ENCODE measurements around the gene GALNT3. TPM values are rescaled to one million over a fixed set of nuclear protein-coding genes. Genes with fewer than 3 reads are reported as not detected.

Gene GALNT3
- total RNA-seq, 1 experiment from 2014 or later: 9.8 TPM

DNA sequence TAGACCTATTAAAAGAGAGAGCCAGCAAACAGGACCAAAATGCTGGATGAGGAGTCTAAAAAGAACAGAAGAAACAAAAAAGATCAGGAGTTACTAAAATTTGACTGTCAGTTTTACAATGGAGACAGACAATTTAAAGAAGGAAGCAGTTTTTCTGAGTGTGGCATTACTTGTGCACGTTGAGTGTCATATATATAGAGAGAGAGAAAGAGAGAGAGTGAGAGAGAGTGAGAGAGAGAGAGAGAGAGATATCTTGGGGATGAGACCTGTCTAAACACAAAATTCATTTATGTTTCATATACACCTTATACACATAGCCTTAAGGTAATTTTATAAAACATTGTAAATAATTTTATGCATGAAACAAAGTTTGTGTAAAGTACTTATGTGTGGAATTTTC lies 2.1 kb upstream of the GALNT3 start:
- Histone ChIP-seq H3K36me3 (ENCODE audit: control insufficient read depth in 1 of 2, insufficient read depth in 2 of 2, low read length in 2 of 2) (no peaks in the 10 kb centered on the region), H3K4me2 (ENCODE audit: low read length) (no peak overlapping the region), H3K27me3 (ENCODE audit: insufficient read depth, low read length) (no peaks in the 10 kb centered on the region), H3K27ac (ENCODE audit: low read depth, low read length) (no peak overlapping the region), H4K20me1 (ENCODE audit: insufficient read depth) (no peaks in the 10 kb centered on the region), H2AFZ (ENCODE audit: low read depth, low read length, poor library complexity, severe bottlenecking) (no peak overlapping the region), H3K9ac (ENCODE audit: low read length) (no peak overlapping the region), H3K9me2 (ENCODE audit: insufficient read depth) (no peaks in the 10 kb centered on the region), H3K4me3 (replicated peaks in 1 of 2; ENCODE audit: low read depth in 1 of 2, low read length in 2 of 2) (no peak overlapping the region), H3K9me3 (ENCODE audit: control insufficient read depth in 1 of 2, insufficient read depth in 1 of 2, low read depth in 1 of 2, low read length in 2 of 2) (no peaks in the 10 kb centered on the region), H3K79me2 (ENCODE audit: insufficient read depth, low read length) (no peaks in the 10 kb centered on the region), H3K4me1 (ENCODE audit: control insufficient read depth in 1 of 2, insufficient read depth in 2 of 2, low read length in 2 of 2) (peaks cover 3 to 31% of the 10 kb centered on the region in 2 experiments; a peak in 2 of 4 replicates)
- no peak for TF ChIP-seq SIN3A (IDR thresholded peaks at IDR 0.05; ENCODE audit: low read depth)
- TF ChIP-seq YY1 (IDR thresholded peaks at IDR 0.05; ENCODE audit: extremely low read depth, insufficient replicate concordance, low read depth, low read length): no peak
- TF ChIP-seq, protein P1, sequence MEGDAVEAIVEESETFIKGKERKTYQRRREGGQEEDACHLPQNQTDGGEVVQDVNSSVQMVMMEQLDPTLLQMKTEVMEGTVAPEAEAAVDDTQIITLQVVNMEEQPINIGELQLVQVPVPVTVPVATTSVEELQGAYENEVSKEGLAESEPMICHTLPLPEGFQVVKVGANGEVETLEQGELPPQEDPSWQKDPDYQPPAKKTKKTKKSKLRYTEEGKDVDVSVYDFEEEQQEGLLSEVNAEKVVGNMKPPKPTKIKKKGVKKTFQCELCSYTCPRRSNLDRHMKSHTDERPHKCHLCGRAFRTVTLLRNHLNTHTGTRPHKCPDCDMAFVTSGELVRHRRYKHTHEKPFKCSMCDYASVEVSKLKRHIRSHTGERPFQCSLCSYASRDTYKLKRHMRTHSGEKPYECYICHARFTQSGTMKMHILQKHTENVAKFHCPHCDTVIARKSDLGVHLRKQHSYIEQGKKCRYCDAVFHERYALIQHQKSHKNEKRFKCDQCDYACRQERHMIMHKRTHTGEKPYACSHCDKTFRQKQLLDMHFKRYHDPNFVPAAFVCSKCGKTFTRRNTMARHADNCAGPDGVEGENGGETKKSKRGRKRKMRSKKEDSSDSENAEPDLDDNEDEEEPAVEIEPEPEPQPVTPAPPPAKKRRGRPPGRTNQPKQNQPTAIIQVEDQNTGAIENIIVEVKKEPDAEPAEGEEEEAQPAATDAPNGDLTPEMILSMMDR (IDR thresholded peaks at IDR 0.05 in 2 of 3, conservative IDR thresholded peaks at IDR 0.05 in 1 of 3; ENCODE audit: borderline replicate concordance in 1 of 3, insufficient read depth in 1 of 3, low read depth in 2 of 3, low read length in 2 of 3): no peak
- no peak for TF ChIP-seq JUND (IDR thresholded peaks at IDR 0.05)
- no peak for TF ChIP-seq POLR2AphosphoS5 (IDR thresholded peaks at IDR 0.05; ENCODE audit: low read depth, low read length)
- TF ChIP-seq, protein P2, sequence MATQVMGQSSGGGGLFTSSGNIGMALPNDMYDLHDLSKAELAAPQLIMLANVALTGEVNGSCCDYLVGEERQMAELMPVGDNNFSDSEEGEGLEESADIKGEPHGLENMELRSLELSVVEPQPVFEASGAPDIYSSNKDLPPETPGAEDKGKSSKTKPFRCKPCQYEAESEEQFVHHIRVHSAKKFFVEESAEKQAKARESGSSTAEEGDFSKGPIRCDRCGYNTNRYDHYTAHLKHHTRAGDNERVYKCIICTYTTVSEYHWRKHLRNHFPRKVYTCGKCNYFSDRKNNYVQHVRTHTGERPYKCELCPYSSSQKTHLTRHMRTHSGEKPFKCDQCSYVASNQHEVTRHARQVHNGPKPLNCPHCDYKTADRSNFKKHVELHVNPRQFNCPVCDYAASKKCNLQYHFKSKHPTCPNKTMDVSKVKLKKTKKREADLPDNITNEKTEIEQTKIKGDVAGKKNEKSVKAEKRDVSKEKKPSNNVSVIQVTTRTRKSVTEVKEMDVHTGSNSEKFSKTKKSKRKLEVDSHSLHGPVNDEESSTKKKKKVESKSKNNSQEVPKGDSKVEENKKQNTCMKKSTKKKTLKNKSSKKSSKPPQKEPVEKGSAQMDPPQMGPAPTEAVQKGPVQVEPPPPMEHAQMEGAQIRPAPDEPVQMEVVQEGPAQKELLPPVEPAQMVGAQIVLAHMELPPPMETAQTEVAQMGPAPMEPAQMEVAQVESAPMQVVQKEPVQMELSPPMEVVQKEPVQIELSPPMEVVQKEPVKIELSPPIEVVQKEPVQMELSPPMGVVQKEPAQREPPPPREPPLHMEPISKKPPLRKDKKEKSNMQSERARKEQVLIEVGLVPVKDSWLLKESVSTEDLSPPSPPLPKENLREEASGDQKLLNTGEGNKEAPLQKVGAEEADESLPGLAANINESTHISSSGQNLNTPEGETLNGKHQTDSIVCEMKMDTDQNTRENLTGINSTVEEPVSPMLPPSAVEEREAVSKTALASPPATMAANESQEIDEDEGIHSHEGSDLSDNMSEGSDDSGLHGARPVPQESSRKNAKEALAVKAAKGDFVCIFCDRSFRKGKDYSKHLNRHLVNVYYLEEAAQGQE (IDR thresholded peaks at IDR 0.05; ENCODE audit: low read depth): no peak
- no peak for TF ChIP-seq POLR2A (IDR thresholded peaks at IDR 0.05; ENCODE audit: borderline replicate concordance, extremely low read depth, insufficient read depth, insufficient read length)
- no peak for TF ChIP-seq RAD21 (IDR thresholded peaks at IDR 0.05; ENCODE audit: low read depth)
- no peak for TF ChIP-seq EZH2 (IDR thresholded peaks at IDR 0.05)
- TF ChIP-seq, protein P3, sequence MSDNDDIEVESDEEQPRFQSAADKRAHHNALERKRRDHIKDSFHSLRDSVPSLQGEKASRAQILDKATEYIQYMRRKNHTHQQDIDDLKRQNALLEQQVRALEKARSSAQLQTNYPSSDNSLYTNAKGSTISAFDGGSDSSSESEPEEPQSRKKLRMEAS (IDR thresholded peaks at IDR 0.05): no peak
- TF ChIP-seq ELF1 (IDR thresholded peaks at IDR 0.05; ENCODE audit: borderline replicate concordance, low read depth): no peak
- DNase-seq (ENCODE audit: low read depth, low spot score): no peak
- POLR2A ChIA-PET: no interaction called here
- RAD21 ChIA-PET (ENCODE audit: low non-redundant PET in 1 of 2, low total read pairs in 2 of 2, uncharacterized antibody in 2 of 2, unreplicated experiment in 2 of 2): no interaction called here
- CTCF ChIA-PET: no interaction called here
- ATAC-seq: no peak
- intact Hi-C loops (cut with micrococcal nuclease): no loop called here
- no TSS peak for BruUV-seq (replicated peaks)
